Type B pancreatic cell (in vitro differentiated cells): Measurements from ENCODE around the gene LRFN2. TPM values are rescaled to one million over a fixed set of nuclear protein-coding genes. Genes with fewer than 3 reads are reported as not detected.

ENCODE experiments used
- DNase-seq: peaks from one replicate; pipeline ENCODE4 v3.0.0; 2021; ENCODE audit warnings: mixed read lengths; ENCODE audit not compliant: unreplicated experiment; ENCODE audit errors: extremely low spot score
- H3K27ac Mint-ChIP-seq: 2 replicates; pipeline ENCODE4 v1.8.0; 2021; ENCODE audit warnings: mild to moderate bottlenecking, mixed read lengths
- H3K27me3 Mint-ChIP-seq: 2 replicates; pipeline ENCODE4 v1.8.0; 2021; ENCODE audit warnings: mixed read lengths
- H3K36me3 Mint-ChIP-seq: 2 replicates; pipeline ENCODE4 v1.8.0; 2021; ENCODE audit warnings: mixed read lengths
- H3K4me1 Mint-ChIP-seq: one replicate; pipeline ENCODE4 v1.8.0; 2021; ENCODE audit warnings: mixed read lengths; ENCODE audit not compliant: unreplicated experiment
- H3K4me3 Mint-ChIP-seq: 2 replicates; pipeline ENCODE4 v1.8.0; 2021; ENCODE audit warnings: mild to moderate bottlenecking, mixed read lengths
- H3K9me3 Mint-ChIP-seq: 2 replicates; pipeline ENCODE4 v1.8.0; 2021; ENCODE audit warnings: mixed read lengths
- total RNA-seq: library from RNA; stranded (reverse); gene quantifications from 2 replicates; pipeline ENCODE4 v1.2.1, GENCODE V29; 2021; ENCODE audit warnings: low replicate concordance
- TF ChIP-seq, protein P1 (sequence below): fragments of 200-600 bp; sonication (generic); conservative IDR thresholded peaks from 2 replicates; pipeline ENCODE4 v1.5.0; 2021; ENCODE audit warnings: antibody characterized with exemption, mild to moderate bottlenecking

Gene LRFN2
- total RNA-seq, 1 donor from 2014 or later, result 3.4 TPM

DNA sequence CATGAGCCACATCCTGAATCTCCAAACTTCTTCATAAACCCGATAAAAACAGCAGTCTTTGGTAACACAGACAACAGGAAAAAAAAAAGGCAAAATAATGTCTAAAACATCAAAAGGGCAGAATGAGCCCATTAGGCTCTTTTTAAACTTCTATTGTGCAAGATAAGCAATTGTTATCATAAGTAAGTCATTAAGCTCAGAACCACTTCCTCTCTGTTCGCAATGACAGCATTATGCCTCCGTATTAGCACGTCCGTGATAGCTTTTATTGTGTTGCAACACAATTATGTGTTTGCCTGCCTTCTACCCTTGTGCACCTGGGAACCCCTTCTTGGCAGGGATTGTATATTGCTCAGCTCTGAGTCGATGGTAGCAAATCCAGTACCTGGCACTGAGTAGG lies 147.1 kb downstream of the LRFN2 start:
- DNase-seq, result no peak
- Mint-ChIP-seq H3K9me3 (no peaks in the 10 kb centered on the region), H3K27ac (no peak overlapping the region), H3K4me3 (no peak overlapping the region), H3K36me3 (no peaks in the 10 kb centered on the region), H3K4me1 (peaks cover 29% of the 10 kb centered on the region), H3K27me3 (peaks cover 3% of the 10 kb centered on the region)
- TF ChIP-seq, protein P1, sequence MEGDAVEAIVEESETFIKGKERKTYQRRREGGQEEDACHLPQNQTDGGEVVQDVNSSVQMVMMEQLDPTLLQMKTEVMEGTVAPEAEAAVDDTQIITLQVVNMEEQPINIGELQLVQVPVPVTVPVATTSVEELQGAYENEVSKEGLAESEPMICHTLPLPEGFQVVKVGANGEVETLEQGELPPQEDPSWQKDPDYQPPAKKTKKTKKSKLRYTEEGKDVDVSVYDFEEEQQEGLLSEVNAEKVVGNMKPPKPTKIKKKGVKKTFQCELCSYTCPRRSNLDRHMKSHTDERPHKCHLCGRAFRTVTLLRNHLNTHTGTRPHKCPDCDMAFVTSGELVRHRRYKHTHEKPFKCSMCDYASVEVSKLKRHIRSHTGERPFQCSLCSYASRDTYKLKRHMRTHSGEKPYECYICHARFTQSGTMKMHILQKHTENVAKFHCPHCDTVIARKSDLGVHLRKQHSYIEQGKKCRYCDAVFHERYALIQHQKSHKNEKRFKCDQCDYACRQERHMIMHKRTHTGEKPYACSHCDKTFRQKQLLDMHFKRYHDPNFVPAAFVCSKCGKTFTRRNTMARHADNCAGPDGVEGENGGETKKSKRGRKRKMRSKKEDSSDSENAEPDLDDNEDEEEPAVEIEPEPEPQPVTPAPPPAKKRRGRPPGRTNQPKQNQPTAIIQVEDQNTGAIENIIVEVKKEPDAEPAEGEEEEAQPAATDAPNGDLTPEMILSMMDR, result no peak

DNA sequence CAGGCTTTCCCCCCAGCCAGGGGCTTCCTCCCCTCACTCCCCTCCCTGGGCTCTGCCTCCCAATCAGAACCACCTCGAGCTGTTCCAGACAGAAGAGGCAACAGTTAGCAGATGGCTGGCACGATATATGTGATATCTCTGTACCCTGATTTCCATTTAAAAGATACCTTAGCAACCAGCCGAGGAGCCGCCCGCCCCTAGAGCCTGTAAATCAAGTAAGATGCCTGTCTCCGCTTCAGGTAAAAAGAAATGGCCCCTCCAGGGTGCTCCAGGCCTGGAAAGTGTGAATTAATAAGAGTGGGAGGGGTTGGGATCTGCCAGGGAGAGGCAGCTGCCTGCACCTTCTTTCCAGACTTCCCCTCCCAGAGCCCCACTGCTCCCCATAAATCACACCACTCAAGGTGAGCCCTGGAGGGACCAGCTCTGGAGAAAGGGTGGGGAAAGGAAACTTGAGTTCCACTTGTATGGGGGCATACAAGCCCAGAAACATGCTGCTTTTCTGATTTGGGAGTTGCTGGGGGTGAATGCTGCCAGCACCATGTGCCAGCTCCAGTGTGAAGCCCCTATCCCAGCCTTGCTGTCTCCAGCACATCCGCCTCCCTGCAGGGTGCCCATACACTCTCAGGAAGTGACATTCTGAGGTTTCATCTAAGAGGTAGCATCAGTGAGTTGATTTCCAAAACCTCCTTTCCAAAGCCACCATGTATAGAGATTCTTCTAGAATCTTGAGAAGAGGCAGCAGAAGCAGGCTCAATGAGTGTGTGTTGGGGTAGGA lies 148.0 kb downstream of the LRFN2 start:
- TF ChIP-seq, protein P1, result no peak
- peaks cover 3% of the 10 kb centered on the region for H3K27me3 Mint-ChIP-seq
- no peaks in the 10 kb centered on the region for H3K9me3 Mint-ChIP-seq
- H3K4me1 Mint-ChIP-seq, result peaks cover 21% of the 10 kb centered on the region
- H3K27ac Mint-ChIP-seq, result no peak overlapping the region
- H3K36me3 Mint-ChIP-seq, result no peaks in the 10 kb centered on the region
- no peak for DNase-seq
- no peak overlapping the region for H3K4me3 Mint-ChIP-seq

DNA sequence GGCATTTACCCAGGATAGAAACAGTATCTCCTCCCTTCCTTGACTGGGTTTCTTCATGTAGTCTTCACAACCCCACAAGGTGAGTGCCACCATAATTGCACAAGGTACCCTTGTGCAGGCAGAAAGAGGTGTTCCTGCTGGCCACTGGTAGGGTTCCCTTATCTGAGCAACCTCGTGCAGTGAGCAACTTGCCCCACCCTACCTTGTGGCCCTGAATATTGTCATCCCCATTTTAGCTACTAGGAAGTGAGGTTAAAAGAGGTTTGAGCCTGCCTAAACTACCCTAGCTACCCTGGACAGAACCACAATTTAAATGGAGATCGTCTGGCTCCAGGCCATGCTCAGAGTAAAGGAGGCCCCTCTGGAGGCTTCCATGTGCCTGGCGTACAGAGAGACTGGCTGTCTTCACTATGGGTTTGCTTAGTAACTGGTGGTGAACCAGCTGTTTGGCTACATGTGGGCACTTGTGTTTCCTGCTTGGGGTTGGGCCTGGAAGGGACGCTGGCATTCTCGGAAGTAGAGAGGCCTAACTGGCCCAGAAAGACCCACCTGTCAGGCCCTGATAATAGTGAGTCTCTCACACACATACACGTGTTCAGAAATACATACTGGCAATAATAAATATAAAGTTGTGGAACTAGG lies 148.8 kb downstream of the LRFN2 start:
- Mint-ChIP-seq H3K27me3 (peaks cover 3% of the 10 kb centered on the region), H3K4me1 (peaks cover 18% of the 10 kb centered on the region), H3K4me3 (no peak overlapping the region), H3K9me3 (no peaks in the 10 kb centered on the region), H3K27ac (no peak overlapping the region), H3K36me3 (no peaks in the 10 kb centered on the region)
- DNase-seq, result no peak
- TF ChIP-seq, protein P1, result no peak

DNA sequence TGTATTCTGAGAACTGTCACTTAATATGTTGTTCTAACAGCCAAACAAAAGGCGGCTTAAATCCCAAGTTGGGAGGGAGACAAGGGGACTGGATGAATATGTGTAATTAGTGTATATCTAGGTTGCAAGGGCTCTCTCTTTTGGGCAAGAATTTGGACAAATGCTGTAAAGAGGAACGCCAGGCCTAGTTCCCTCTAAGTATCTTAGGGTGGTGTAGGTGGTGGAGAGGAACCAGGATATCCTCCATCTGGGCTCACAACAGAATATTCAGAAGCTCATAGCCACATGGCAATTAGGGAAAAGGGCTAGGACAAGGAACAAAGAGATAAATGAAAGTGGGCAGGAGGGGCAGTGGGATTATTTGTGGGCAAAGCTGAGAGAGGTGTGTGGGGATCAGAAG lies 149.5 kb downstream of the LRFN2 start:
- H3K27me3 Mint-ChIP-seq, result peaks cover 3% of the 10 kb centered on the region
- DNase-seq, result no peak
- H3K4me3 Mint-ChIP-seq, result no peak overlapping the region
- no peaks in the 10 kb centered on the region for H3K9me3 Mint-ChIP-seq
- H3K4me1 Mint-ChIP-seq, result peaks cover 18% of the 10 kb centered on the region
- TF ChIP-seq, protein P1, result no peak
- no peak overlapping the region for H3K27ac Mint-ChIP-seq
- no peaks in the 10 kb centered on the region for H3K36me3 Mint-ChIP-seq

DNA sequence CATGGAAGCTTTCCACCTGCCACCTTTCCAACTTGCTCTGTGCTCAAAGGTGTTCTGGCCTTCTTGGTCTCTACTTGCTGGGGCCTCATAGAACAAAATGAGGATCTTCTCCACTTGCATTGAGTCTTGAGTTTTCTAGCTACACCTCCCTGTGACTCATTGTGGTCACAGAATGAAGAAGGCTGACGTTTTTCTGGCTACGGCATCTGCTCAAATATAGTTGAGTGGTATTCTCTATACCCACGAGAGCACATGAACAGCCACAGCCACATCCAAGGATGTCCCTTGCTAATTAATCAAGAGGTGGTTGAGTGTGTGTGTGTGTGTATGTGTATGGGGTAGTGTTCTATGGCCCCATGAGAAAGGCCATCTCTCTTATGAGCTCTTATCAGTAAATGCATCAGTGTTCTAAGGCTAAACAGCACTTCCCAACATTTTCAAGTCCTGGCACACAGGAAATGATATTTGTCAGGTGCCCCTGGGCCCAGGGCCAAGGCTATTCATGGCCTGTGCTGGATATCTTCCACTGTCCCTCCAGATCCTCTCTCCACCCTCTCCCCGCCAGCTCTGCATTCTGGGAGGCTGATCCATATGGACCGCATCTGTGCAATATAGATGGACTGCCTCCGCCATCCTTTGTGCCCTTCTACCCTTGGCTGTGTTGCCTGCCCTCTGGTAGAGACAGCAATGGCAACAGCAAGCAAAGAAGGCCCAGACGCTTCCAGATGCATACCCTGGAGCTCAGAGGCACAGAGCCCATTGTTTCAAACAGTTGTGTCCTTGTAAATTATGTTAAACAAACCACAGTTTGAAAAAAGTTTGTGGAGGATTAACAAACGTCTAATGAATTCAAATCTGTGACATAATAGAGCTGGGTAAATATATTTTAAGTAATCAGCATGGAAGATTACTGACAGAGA lies 150.2 kb downstream of the LRFN2 start:
- Mint-ChIP-seq H3K4me3 (no peak overlapping the region), H3K36me3 (no peaks in the 10 kb centered on the region), H3K27me3 (peaks cover 3% of the 10 kb centered on the region), H3K27ac (no peak overlapping the region), H3K9me3 (no peaks in the 10 kb centered on the region), H3K4me1 (peaks cover 16% of the 10 kb centered on the region)
- DNase-seq, result no peak
- TF ChIP-seq, protein P1, result no peak
